GM21360 (cell line): ENCODE results near the gene CPTP.
A peak's percentile ranks its signal among the peaks of the same experiment; 100 is the strongest.

Experiments
- ATAC-seq: cut with Tn5 transposase; IDR thresholded peaks from one replicate; pipeline ENCODE4 v1.9.1; 2021; ENCODE audit warnings: mild to moderate bottlenecking, moderate library complexity; ENCODE audit not compliant: unreplicated experiment

CPTP gene

GRCh38 chr1:1324524-1325287, at the start of gene CPTP, which contains the start of gene INTS11:
CPTP (plus strand) TSS chr1:1324802; CDS start chr1:1326911, 2,109 bp downstream.
INTS11 (minus strand) TSS chr1:1324660; CDS start chr1:1324608, 52 bp downstream.
- ATAC-seq, result peak; percentile 54

- ATAC-seq, result no peak
Observed at GRCh38 chr1:1274931-1275431, 49.6 kb upstream of the CPTP start.

DNA sequence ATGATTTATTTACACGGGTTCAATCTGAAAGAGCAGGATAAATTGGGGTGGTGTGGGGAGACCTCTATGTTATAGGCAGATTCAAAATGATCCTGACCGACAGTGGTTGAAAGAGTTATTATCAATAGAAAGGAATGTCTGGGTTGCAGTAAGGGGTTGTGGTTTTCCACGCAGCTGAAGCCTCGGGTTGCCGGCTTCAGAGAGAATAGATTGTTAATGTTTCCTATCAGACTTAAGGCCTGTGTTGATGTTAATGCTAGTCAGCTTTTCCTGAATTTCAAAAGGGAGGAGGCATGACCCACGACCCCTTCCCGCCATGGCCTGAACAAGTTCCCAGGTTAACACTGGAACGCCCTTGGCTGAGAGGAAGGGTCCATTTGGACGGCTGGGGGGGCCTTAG, 48.8 kb upstream of the CPTP start:
- no peak for ATAC-seq

DNA sequence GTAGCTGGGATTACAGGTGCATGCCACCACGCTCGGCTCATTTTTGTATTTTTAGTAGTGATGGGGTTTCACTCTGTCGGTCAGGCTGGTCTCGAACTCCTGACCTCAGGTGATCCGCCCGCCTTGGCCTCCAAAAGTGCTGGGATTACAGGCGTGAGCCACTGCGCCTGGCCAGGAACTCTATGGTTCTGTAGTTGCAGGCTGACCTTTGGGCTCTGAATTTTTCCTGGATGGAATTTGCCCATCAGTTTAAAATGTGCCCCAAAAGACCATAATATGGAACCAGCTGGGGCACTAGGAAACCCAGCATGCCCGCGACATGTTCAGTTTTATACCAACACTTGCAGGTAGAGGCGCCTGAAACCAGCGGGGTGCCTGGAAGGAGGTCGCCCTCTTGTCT, 46.0 kb upstream of the CPTP start:
- no peak for ATAC-seq

- no peak for ATAC-seq
Observed at GRCh38 chr1:1279028-1279427, 45.6 kb upstream of the CPTP start.

GRCh38 chr1:1280782-1281481, 43.7 kb upstream of the CPTP start:
- ATAC-seq, result no peak

DNA sequence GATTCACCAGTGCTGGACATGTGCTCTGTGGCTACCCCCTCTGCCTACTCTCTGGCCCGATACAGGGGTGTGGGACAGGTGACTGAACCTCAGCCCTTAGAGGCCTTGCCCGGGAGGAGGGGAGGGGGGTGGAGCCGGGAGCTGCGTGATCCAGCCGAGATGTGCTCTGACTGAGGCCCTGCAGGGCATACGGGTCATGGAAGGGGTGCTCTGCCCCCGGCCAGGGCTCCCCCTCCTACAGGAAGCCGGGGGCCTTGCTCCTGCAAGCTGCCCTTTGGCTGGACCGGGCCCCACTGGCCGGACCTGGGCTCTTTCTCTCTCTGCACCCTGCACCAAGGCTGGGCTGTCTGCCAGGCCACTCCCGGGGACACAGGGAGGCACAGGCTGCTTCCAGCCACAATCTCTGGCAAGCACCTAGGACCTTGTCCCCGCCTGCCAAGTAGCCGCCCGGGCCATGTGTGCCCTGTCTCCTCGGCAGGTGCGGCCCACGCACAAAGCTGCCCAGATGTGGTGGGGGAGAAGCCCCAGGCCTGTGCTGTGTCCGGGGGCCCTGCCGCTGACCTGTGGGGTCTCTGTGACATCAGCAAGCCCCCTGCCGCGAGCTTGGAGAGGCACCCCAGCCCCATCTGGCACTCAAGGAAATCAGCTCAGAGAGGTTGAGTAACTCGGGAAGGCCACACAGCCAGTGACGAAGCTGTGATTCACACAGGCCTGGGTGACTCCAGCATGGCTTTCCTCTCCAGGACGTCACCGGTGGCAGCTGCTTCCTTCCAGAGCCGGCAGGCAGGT, 42.9 kb upstream of the CPTP start:
- no peak for ATAC-seq

DNA sequence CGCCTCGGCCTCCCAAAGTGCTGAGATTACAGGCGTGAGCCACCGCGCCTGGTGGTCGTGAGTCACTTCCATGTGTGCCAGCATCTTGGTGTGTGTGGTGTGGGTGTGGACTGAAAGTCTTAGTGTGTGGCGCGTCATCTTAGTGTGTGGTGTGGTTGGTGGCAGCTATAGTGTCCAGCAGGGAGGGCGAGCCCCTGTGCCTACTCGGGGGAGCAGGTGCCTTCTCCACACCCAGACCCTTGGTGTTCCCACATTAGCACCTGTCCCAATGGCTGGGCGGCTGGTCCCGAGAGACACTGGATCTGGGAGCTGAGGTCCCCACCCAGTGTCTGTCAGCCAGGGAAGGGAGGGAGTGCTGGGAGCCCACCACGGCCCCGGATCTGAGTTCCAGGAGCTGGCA, 41.6 kb upstream of the CPTP start:
- no peak for ATAC-seq

GRCh38 chr1:1283821-1284220, 40.8 kb upstream of the CPTP start:
- ATAC-seq, result no peak

DNA sequence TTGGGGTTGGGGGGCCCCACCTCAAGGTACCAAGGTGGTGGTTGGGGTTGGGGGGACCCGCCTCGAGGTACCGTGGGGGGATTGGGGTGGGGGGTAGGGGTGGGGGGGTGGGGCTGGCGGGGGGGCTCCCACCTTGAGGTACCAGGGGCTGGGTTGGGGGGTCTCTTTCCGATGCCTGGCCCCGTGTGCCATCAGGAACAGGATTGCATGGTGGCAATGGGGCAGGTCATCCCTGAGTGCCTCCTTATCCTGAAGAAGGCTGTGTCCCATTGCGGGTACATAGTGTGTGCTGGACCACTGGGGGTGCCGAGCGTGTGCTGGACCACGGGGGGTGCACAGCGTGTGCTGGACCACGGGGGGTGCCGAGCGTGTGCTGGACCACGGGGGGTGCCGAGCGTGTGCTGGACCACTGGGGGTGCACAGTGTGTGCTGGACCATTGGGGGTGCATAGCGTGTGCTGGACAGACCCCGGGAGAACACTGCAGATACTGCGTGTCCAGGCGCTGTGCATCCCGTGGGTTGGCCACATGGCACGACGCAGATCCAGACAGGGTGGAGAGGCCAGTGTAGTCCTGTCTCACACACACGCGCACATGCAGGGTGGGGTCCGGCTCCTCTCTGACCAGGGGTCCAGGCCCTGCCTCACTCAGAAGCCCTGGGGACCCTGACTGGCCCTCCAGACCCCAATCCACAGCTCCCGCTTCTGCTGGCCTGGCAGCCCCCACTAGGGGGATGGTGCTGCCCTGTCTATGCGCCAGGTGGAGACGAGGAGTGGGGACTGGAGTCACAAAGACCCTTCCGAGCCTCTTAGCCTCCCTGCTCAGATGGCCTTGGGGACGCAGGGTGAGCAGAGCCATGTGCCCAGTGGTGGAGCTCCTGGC, 40.1 kb upstream of the CPTP start:
- ATAC-seq, result no peak

DNA sequence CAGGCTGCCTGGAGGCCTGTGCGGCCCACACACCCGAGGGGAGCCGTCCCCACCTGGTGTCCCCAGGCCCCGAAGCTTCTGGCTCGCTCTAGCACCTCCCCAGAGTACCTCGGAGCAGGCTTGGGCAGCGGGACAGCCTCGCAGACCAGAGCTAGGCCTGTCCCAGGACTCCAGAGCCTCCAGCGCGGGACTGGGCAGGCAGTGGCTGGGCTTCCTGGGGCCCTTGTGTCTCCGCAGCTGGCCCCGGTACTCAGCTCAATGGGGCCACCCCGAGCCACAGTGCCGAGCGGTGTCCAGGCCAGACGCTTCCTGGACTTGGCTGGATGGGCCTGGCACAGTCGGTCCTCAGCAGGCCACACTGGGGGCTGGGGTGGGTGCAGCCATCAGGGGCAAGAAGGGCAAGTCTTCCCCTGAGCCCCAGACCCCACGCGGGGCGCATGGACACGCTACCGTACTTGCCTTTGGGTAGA, 39.5 kb upstream of the CPTP start:
- ATAC-seq, result no peak

DNA sequence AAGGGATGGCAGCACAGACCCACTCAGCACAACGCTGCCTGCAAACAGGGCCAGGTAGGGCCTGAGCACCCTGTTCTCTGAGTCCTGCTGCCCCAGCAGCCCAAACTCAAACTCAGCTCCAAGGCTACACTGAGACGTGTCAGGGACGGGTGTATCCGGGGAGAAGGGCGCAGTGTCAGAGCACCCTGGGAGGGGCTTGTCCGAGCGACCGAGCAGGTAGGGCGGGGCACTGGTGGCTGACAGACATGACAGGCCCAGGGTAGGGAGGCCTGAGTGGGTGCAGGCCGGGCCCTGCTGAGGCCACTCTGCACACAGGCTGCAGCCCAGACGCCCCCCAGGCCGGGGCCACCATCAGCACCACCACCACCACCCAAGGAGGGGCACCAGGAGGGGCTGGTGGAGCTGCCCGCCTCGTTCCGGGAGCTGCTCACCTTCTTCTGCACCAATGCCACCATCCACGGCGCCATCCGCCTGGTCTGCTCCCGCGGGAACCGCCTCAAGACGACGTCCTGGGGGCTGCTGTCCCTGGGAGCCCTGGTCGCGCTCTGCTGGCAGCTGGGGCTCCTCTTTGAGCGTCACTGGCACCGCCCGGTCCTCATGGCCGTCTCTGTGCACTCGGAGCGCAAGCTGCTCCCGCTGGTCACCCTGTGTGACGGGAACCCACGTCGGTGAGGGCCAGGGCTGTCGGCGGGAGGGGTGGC, 38.8 kb upstream of the CPTP start:
- ATAC-seq, result no peak

DNA sequence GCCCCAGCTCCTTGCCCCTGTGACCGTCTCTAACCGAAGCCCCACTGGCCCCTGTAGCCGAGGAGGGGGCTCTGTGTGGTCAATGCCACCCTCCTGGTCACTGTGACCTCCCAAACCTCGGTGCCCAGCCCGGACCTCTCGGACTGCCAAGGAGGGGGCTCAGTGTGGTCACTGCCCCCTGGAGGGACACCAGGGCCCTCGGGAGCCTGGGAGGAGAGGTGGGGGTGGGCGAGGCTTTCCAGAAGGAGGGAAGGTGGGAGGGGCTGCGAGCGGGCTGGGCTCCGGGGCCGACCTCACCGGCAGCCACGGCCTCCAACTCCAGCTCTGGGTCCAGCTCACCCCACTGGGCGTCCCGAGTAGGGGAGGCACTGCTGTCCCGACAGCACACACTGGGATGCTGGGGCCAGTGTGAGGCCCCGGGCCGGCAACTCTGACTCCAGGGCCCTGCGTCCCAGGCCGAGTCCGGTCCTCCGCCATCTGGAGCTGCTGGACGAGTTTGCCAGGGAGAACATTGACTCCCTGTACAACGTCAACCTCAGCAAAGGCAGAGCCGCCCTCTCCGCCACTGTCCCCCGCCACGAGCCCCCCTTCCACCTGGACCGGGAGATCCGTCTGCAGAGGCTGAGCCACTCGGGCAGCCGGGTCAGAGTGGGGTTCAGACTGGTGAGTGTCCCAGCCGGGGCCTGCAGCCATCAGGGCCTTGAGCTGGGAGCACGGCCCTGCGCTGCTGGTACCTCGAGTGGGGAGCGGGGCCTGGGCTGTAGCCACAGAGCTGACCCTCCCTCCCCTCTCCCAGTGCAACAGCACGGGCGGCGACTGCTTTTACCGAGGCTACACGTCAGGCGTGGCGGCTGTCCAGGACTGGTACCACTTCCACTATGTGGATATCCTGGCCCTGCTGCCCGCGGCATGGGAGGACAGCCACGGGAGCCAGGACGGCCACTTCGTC, 38.0 kb upstream of the CPTP start:
- no peak for ATAC-seq

DNA sequence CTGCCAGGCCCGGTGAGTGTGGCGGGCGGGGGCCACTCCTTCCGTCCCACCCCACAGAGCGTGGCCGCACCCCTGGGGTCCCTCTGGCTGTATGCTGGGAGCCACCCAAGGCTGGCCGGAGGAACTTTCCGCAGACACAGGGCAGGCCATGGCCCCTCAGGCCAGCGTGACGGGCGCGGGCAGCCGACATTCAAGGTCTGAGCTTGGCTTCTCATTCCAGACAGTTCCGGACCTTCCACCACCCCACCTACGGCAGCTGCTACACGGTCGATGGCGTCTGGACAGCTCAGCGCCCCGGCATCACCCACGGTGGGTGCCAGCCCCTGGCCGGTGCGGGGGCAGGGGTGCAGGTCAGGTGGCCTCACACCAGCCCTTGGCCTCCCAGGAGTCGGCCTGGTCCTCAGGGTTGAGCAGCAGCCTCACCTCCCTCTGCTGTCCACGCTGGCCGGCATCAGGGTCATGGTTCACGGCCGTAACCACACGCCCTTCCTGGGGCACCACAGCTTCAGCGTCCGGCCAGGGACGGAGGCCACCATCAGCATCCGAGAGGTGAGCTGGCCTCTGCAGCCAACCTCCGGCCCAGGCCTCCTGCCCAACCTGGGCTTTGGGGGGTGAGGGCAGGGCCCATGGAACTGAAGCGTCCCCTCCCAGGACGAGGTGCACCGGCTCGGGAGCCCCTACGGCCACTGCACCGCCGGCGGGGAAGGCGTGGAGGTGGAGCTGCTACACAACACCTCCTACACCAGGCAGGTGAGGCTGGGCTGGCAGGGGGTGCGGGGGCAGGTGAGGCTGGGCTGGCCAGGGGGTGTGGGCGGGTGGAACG, 37.1 kb upstream of the CPTP start:
- ATAC-seq, result no peak

DNA sequence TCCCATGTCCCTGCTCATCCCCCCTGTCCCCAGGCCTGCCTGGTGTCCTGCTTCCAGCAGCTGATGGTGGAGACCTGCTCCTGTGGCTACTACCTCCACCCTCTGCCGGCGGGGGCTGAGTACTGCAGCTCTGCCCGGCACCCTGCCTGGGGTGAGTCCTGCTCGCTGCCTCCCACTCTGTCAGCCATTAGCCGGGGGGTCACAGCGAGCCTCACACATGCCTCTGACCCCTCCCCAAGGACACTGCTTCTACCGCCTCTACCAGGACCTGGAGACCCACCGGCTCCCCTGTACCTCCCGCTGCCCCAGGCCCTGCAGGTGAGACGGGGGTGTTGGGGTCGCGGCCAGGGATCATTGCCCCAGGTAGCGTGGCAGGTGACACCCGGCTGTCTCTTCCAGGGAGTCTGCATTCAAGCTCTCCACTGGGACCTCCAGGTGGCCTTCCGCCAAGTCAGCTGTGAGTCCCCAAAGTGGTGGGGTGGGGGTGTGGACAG, 34.3 kb upstream of the CPTP start:
- no peak for ATAC-seq

DNA sequence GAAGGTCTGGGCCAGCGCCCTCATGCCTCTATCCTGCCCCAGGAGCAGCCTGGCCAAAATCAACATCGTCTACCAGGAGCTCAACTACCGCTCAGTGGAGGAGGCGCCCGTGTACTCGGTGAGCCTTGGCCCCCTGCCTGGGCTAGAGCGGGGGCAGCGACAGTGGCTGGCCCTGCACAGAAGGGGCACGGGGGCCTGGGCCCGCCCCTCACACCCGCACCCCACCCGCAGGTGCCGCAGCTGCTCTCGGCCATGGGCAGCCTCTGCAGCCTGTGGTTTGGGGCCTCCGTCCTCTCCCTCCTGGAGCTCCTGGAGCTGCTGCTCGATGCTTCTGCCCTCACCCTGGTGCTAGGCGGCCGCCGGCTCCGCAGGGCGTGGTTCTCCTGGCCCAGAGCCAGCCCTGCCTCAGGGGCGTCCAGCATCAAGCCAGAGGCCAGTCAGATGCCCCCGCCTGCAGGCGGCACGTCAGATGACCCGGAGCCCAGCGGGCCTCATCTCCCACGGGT, 33.5 kb upstream of the CPTP start:
- ATAC-seq, result no peak
